ENCODE results near the gene SGCD.

SGCD gene

GRCh38 chr5:156405988-156406387 is 79.0 kb downstream of the SGCD start:
- FAIRE-seq (no peak), DNase-seq (ENCODE audit: insufficient read length, low spot score) (no peak)
- TF ChIP-seq POU2F2 (IDR thresholded peaks at IDR 0.05; ENCODE audit: low read depth, low read length) (no peak), POLR2A (IDR thresholded peaks at IDR 0.05; ENCODE audit: low read depth, low read length) (no peak), TAF1 (IDR thresholded peaks at IDR 0.05; ENCODE audit: low read depth, low read length) (no peak), PAX5 (IDR thresholded peaks at IDR 0.05; ENCODE audit: insufficient read depth, low read length, severe bottlenecking) (no peak), POLR2AphosphoS5 (IDR thresholded peaks at IDR 0.05; ENCODE audit: low read depth, low read length) (no peak)

- no peak for FAIRE-seq
- TF ChIP-seq SPI1 (IDR thresholded peaks at IDR 0.05; ENCODE audit: low read depth, low read length) (no peak), PAX5 (IDR thresholded peaks at IDR 0.05; ENCODE audit: insufficient read depth, low read length, severe bottlenecking) (no peak), POU2F2 (IDR thresholded peaks at IDR 0.05; ENCODE audit: low read depth, low read length) (no peak), TAF1 (IDR thresholded peaks at IDR 0.05; ENCODE audit: low read depth, low read length) (no peak), POLR2AphosphoS5 (IDR thresholded peaks at IDR 0.05; ENCODE audit: low read depth, low read length) (no peak), POLR2A (IDR thresholded peaks at IDR 0.05; ENCODE audit: low read depth, low read length) (no peak)
These were observed 80.3 kb downstream of the SGCD start for GRCh38 chr5:156407251-156407650.

GRCh38 chr5:156409834-156410233 is 82.9 kb downstream of the SGCD start:
- FAIRE-seq: no peak

More at GRCh38 chr5:156407251-156407650, 80.3 kb downstream of the SGCD start:
- DNase-seq (ENCODE audit: insufficient read length, low spot score): no peak

GRCh38 chr5:156411185-156411613 is 84.2 kb downstream of the SGCD start:
- DNase-seq (ENCODE audit: insufficient read length, low spot score): no peak

More at GRCh38 chr5:156409834-156410233, 82.9 kb downstream of the SGCD start:
- DNase-seq (ENCODE audit: insufficient read length, low spot score): no peak
- TF ChIP-seq POLR2A (IDR thresholded peaks at IDR 0.05; ENCODE audit: low read depth, low read length) (no peak), TAF1 (IDR thresholded peaks at IDR 0.05; ENCODE audit: low read depth, low read length) (no peak), POU2F2 (IDR thresholded peaks at IDR 0.05; ENCODE audit: low read depth, low read length) (no peak), POLR2AphosphoS5 (IDR thresholded peaks at IDR 0.05; ENCODE audit: low read depth, low read length) (no peak), SPI1 (IDR thresholded peaks at IDR 0.05; ENCODE audit: low read depth, low read length) (no peak)

GRCh38 chr5:156411957-156412356 is 85.0 kb downstream of the SGCD start:
- TF ChIP-seq SPI1 (IDR thresholded peaks at IDR 0.05; ENCODE audit: low read depth, low read length): no peak
- TF ChIP-seq PAX5 (IDR thresholded peaks at IDR 0.05; ENCODE audit: insufficient read depth, low read length, severe bottlenecking): no peak
- no peak for TF ChIP-seq POU2F2 (IDR thresholded peaks at IDR 0.05; ENCODE audit: low read depth, low read length)
- TF ChIP-seq TAF1 (IDR thresholded peaks at IDR 0.05; ENCODE audit: low read depth, low read length): no peak
- no peak for TF ChIP-seq POLR2AphosphoS5 (IDR thresholded peaks at IDR 0.05; ENCODE audit: low read depth, low read length)
- no peak for TF ChIP-seq POLR2A (IDR thresholded peaks at IDR 0.05; ENCODE audit: low read depth, low read length)
- DNase-seq (ENCODE audit: insufficient read length, low spot score) (no peak), FAIRE-seq (no peak)

More at GRCh38 chr5:156411185-156411613, 84.2 kb downstream of the SGCD start:
- no peak for TF ChIP-seq PAX5 (IDR thresholded peaks at IDR 0.05; ENCODE audit: insufficient read depth, low read length, severe bottlenecking)
- FAIRE-seq: no peak

- no peak for FAIRE-seq
- no peak for DNase-seq (ENCODE audit: insufficient read length, low spot score)
- TF ChIP-seq POLR2A (IDR thresholded peaks at IDR 0.05; ENCODE audit: low read depth, low read length): no peak
- TF ChIP-seq SPI1 (IDR thresholded peaks at IDR 0.05; ENCODE audit: low read depth, low read length): no peak
- TF ChIP-seq TAF1 (IDR thresholded peaks at IDR 0.05; ENCODE audit: low read depth, low read length): no peak
- TF ChIP-seq POLR2AphosphoS5 (IDR thresholded peaks at IDR 0.05; ENCODE audit: low read depth, low read length): no peak
- no peak for TF ChIP-seq PAX5 (IDR thresholded peaks at IDR 0.05; ENCODE audit: insufficient read depth, low read length, severe bottlenecking)
- TF ChIP-seq POU2F2 (IDR thresholded peaks at IDR 0.05; ENCODE audit: low read depth, low read length): no peak
These were observed 87.4 kb downstream of the SGCD start for GRCh38 chr5:156414391-156414790.

GRCh38 chr5:156419661-156420060 is 92.7 kb downstream of the SGCD start:
- DNase-seq (ENCODE audit: insufficient read length, low spot score) (no peak), FAIRE-seq (no peak)
- TF ChIP-seq POU2F2 (IDR thresholded peaks at IDR 0.05; ENCODE audit: low read depth, low read length): no peak
- TF ChIP-seq PAX5 (IDR thresholded peaks at IDR 0.05; ENCODE audit: insufficient read depth, low read length, severe bottlenecking): no peak
- no peak for TF ChIP-seq POLR2A (IDR thresholded peaks at IDR 0.05; ENCODE audit: low read depth, low read length)
- no peak for TF ChIP-seq SPI1 (IDR thresholded peaks at IDR 0.05; ENCODE audit: low read depth, low read length)
- no peak for TF ChIP-seq TAF1 (IDR thresholded peaks at IDR 0.05; ENCODE audit: low read depth, low read length)
- TF ChIP-seq POLR2AphosphoS5 (IDR thresholded peaks at IDR 0.05; ENCODE audit: low read depth, low read length): no peak

GRCh38 chr5:156420665-156421064 is 93.7 kb downstream of the SGCD start:
- FAIRE-seq (no peak), DNase-seq (ENCODE audit: insufficient read length, low spot score) (no peak)
- no peak for TF ChIP-seq TAF1 (IDR thresholded peaks at IDR 0.05; ENCODE audit: low read depth, low read length)
- no peak for TF ChIP-seq SPI1 (IDR thresholded peaks at IDR 0.05; ENCODE audit: low read depth, low read length)

- no peak for FAIRE-seq
- TF ChIP-seq SPI1 (IDR thresholded peaks at IDR 0.05; ENCODE audit: low read depth, low read length) (no peak), POLR2AphosphoS5 (IDR thresholded peaks at IDR 0.05; ENCODE audit: low read depth, low read length) (no peak), PAX5 (IDR thresholded peaks at IDR 0.05; ENCODE audit: insufficient read depth, low read length, severe bottlenecking) (no peak), TAF1 (IDR thresholded peaks at IDR 0.05; ENCODE audit: low read depth, low read length) (no peak), POU2F2 (IDR thresholded peaks at IDR 0.05; ENCODE audit: low read depth, low read length) (no peak), POLR2A (IDR thresholded peaks at IDR 0.05; ENCODE audit: low read depth, low read length) (no peak)
- no peak for DNase-seq (ENCODE audit: insufficient read length, low spot score)
These were observed 94.8 kb downstream of the SGCD start for GRCh38 chr5:156421798-156422197.

GRCh38 chr5:156423597-156423996 is 96.6 kb downstream of the SGCD start:
- DNase-seq (ENCODE audit: insufficient read length, low spot score) (no peak), FAIRE-seq (no peak)
- TF ChIP-seq SPI1 (IDR thresholded peaks at IDR 0.05; ENCODE audit: low read depth, low read length): no peak
- TF ChIP-seq TAF1 (IDR thresholded peaks at IDR 0.05; ENCODE audit: low read depth, low read length): no peak
- no peak for TF ChIP-seq PAX5 (IDR thresholded peaks at IDR 0.05; ENCODE audit: insufficient read depth, low read length, severe bottlenecking)
- no peak for TF ChIP-seq POU2F2 (IDR thresholded peaks at IDR 0.05; ENCODE audit: low read depth, low read length)
- no peak for TF ChIP-seq POLR2A (IDR thresholded peaks at IDR 0.05; ENCODE audit: low read depth, low read length)
- TF ChIP-seq POLR2AphosphoS5 (IDR thresholded peaks at IDR 0.05; ENCODE audit: low read depth, low read length): no peak

Measured in GM12891 (cell line).